IMR-90 (cell line): ENCODE measurements around the gene ADGRB3. TPM values are rescaled to one million over a fixed set of nuclear protein-coding genes. Genes with fewer than 3 reads are reported as not detected.

Experiments used
- ATAC-seq: fragments of 200-7000 bp; cut with Tn5 transposase; 2 replicates; pipeline ENCODE4 v1.9.1; 2020; ENCODE audit warnings: low read depth, mild to moderate bottlenecking, moderate library complexity
- BruUV-seq: library from RNA; stranded (reverse); fragments of 400-500 nt; replicated peaks from 2 replicates; lab custom pipeline; 2021; lab: Mats Ljungman, UMichigan
- CTCF ChIA-PET: fragments of 300-600 bp; formaldehyde crosslinking; extraction: SDS; loops from one replicate; lab custom pipeline; 2021; ENCODE audit warnings: antibody characterized with exemption; lab: Yijun Ruan, JAX
- POLR2A ChIA-PET: fragments of 300-600 bp; sonication (Branson Sonifier 250); formaldehyde crosslinking; loops from one replicate; lab custom pipeline; 2022; ENCODE audit warnings: antibody characterized with exemption; ENCODE audit not compliant: unreplicated experiment; lab: Charles Lee
- DNase-seq: peaks from one replicate; pipeline ENCODE4 v3.0.0; 2013
- H2AFZ ChIP-seq: replicated peaks from 2 replicates; pipeline ENCODE3; 2013; ENCODE audit warnings: low read length, mild to moderate bottlenecking; ENCODE audit not compliant: poor library complexity
- H2AK5ac ChIP-seq: 2 replicates; pipeline ENCODE4 v1.6.1; 2013; ENCODE audit warnings: low read depth, low read length, inconsistent platforms
- H2AK9ac ChIP-seq: replicated peaks from 2 replicates; pipeline ENCODE3; 2013; ENCODE audit warnings: mild to moderate bottlenecking, low read depth, low read length, moderate library complexity; ENCODE audit not compliant: poor library complexity
- H2BK120ac ChIP-seq: 2 replicates; pipeline ENCODE4 v1.6.1; 2013; ENCODE audit warnings: low read depth, low read length, inconsistent platforms
- H2BK15ac ChIP-seq: 3 replicates; pipeline ENCODE4 v1.6.1; 2013; ENCODE audit warnings: low read depth, low read length, inconsistent platforms
- H2BK20ac ChIP-seq: 2 replicates; pipeline ENCODE4 v1.6.1; 2013; ENCODE audit warnings: low read depth, mild to moderate bottlenecking, inconsistent platforms, low read length, moderate library complexity
- H2BK5ac ChIP-seq: 2 replicates; pipeline ENCODE4 v1.6.1; 2013; ENCODE audit warnings: mild to moderate bottlenecking, low read depth, low read length, inconsistent platforms; ENCODE audit not compliant: poor library complexity, severe bottlenecking
- H3K14ac ChIP-seq: replicated peaks from 2 replicates; pipeline ENCODE4 v1.6.1; 2013; ENCODE audit warnings: low read depth, low read length, inconsistent platforms
- H3K18ac ChIP-seq: 2 replicates; pipeline ENCODE4 v1.6.1; 2013; ENCODE audit warnings: low read depth, low read length, control low read depth
- H3K23ac ChIP-seq: 2 replicates; pipeline ENCODE4 v1.6.1; 2013; ENCODE audit warnings: low read depth, low read length, inconsistent platforms
- H3K27ac ChIP-seq: 2 replicates; pipeline ENCODE4 v1.5.1; 2013; ENCODE audit warnings: mild to moderate bottlenecking, control low read depth, low read length; ENCODE audit not compliant: insufficient read depth
- H3K27me3 ChIP-seq: 2 replicates; pipeline ENCODE4 v1.6.1; 2013; ENCODE audit warnings: low read length; ENCODE audit not compliant: control insufficient read depth, insufficient read depth
- H3K36me3 ChIP-seq: 2 replicates; pipeline ENCODE4 v1.6.1; 2013; ENCODE audit warnings: low read length, mixed read lengths; ENCODE audit not compliant: control insufficient read depth, insufficient read depth
- H3K4ac ChIP-seq: 2 replicates; pipeline ENCODE4 v1.6.1; 2013; ENCODE audit warnings: low read depth, low read length, inconsistent platforms
- H3K4me1 ChIP-seq: 2 replicates; pipeline ENCODE4 v1.6.1; 2013; ENCODE audit warnings: low read length, mixed read lengths; ENCODE audit not compliant: control insufficient read depth, insufficient read depth
- H3K4me2 ChIP-seq: 2 replicates; pipeline ENCODE4 v1.6.1; 2013; ENCODE audit warnings: low read depth, mild to moderate bottlenecking, control low read depth, low read length, moderate library complexity
- H3K4me3 ChIP-seq: 2 replicates; pipeline ENCODE4 v1.5.1; 2013; ENCODE audit warnings: low read depth, mild to moderate bottlenecking, control low read depth, low read length, moderate library complexity; ENCODE audit not compliant: insufficient read depth
- H3K56ac ChIP-seq: 2 replicates; pipeline ENCODE4 v1.6.1; 2013; ENCODE audit warnings: low read length, inconsistent platforms; ENCODE audit not compliant: insufficient read depth; ENCODE audit errors: extremely low read depth
- H3K79me1 ChIP-seq, 2 experiments: 2 replicates each; pipeline ENCODE4 v1.6.1; 2013; ENCODE audit warnings: low read length in 2 of 2, inconsistent platforms in 1 of 2, low read depth in 1 of 2
- H3K9ac ChIP-seq: 2 replicates; pipeline ENCODE4 v1.6.1; 2013; ENCODE audit warnings: low read depth, low read length, control low read depth
- H3K9me1 ChIP-seq: 2 replicates; pipeline ENCODE4 v1.6.1; 2013; ENCODE audit warnings: low read length, inconsistent platforms; ENCODE audit not compliant: insufficient read depth
- H3K9me3 ChIP-seq: 2 replicates; pipeline ENCODE4 v1.6.1; 2013; ENCODE audit warnings: low read length; ENCODE audit not compliant: control insufficient read depth, insufficient read depth
- H4K20me1 ChIP-seq: 2 replicates; pipeline ENCODE4 v1.6.1; 2013; ENCODE audit warnings: low read length, inconsistent platforms; ENCODE audit not compliant: insufficient read depth
- H4K5ac ChIP-seq: 2 replicates; pipeline ENCODE4 v1.6.1; 2013; ENCODE audit warnings: mild to moderate bottlenecking, low read depth, low read length, control low read depth
- H4K8ac ChIP-seq, 2 experiments: 2 replicates each; pipeline ENCODE4 v1.6.1; 2013; ENCODE audit warnings: low read depth in 2 of 2, low read length in 2 of 2, control low read depth in 1 of 2, inconsistent platforms in 1 of 2
- H4K91ac ChIP-seq: 2 replicates; pipeline ENCODE4 v1.6.1; 2013; ENCODE audit warnings: low read depth, low read length, inconsistent platforms; ENCODE audit not compliant: insufficient read depth
- BHLHE40 ChIP-seq: fragments of 150-350 bp; IDR thresholded peaks from 2 replicates; pipeline ENCODE4 v1.6.1; 2016; ENCODE audit warnings: mild to moderate bottlenecking, low read depth, low read length
- CEBPB ChIP-seq: IDR thresholded peaks from 2 replicates; pipeline ENCODE4 v1.6.1; 2012; ENCODE audit warnings: low read depth, low read length, improper control_type of control experiment
- CHD1 ChIP-seq: IDR thresholded peaks from 2 replicates; pipeline ENCODE4 v1.6.1; 2012; ENCODE audit warnings: low read depth, low read length, improper control_type of control experiment
- FOS ChIP-seq: fragments of 150-350 bp; IDR thresholded peaks from 2 replicates; pipeline ENCODE4 v1.6.1; 2016; ENCODE audit warnings: low read depth, low read length
- MAFK ChIP-seq: IDR thresholded peaks from 2 replicates; pipeline ENCODE4 v1.6.1; 2012; ENCODE audit warnings: low read depth, low read length, improper control_type of control experiment
- MAZ ChIP-seq: IDR thresholded peaks from 2 replicates; pipeline ENCODE4 v1.6.1; 2012; ENCODE audit warnings: low read depth, mild to moderate bottlenecking, low read length, improper control_type of control experiment, moderate library complexity, borderline replicate concordance
- MXI1 ChIP-seq: IDR thresholded peaks from 2 replicates; pipeline ENCODE4 v1.6.1; 2012; ENCODE audit warnings: low read depth, mild to moderate bottlenecking, low read length, moderate library complexity, borderline replicate concordance
- NFE2L2 ChIP-seq: fragments of 150-350 bp; IDR thresholded peaks from 2 replicates; pipeline ENCODE4 v1.6.1; 2016; ENCODE audit warnings: low read depth, mild to moderate bottlenecking, low read length
- POLR2A ChIP-seq: IDR thresholded peaks from 2 replicates; pipeline ENCODE4 v1.6.1; 2012; ENCODE audit warnings: mild to moderate bottlenecking, low read depth, low read length
- RAD21 ChIP-seq: IDR thresholded peaks from 2 replicates; pipeline ENCODE4 v1.6.1; 2012; ENCODE audit warnings: low read length, improper control_type of control experiment
- RCOR1 ChIP-seq: IDR thresholded peaks from 2 replicates; pipeline ENCODE4 v1.6.1; 2012; ENCODE audit warnings: mild to moderate bottlenecking, low read length, improper control_type of control experiment; ENCODE audit not compliant: insufficient replicate concordance
- RFX5 ChIP-seq: IDR thresholded peaks from 2 replicates; pipeline ENCODE4 v1.8.0; 2012; ENCODE audit warnings: low read depth, mild to moderate bottlenecking, low read length, moderate library complexity
- SMC3 ChIP-seq: fragments of 150-350 bp; IDR thresholded peaks from 2 replicates; pipeline ENCODE4 v1.6.1; 2016; ENCODE audit warnings: low read depth, mild to moderate bottlenecking, antibody characterized with exemption, low read length, moderate library complexity
- WGBS, 2 experiments: methylation state at CpG; one replicate each; pipeline versions ENCODE4 v1.1.5 to v1.1.7; 2013; ENCODE audit warnings: missing lambda C conversion rate in 2 of 2; ENCODE audit not compliant: insufficient read length in 1 of 2; ENCODE audit errors: extremely low coverage in 2 of 2; 5-methylcytosine and 5-hydroxymethylcytosine counted together
- dilution Hi-C: fragments of 300-500 bp; cut with HindIII; formaldehyde crosslinking; loops from one replicate; pipeline ENCODE4 v1.14.3; 2018; ENCODE audit warnings: low sequenced_read_pairs; ENCODE audit not compliant: unreplicated experiment
- in situ Hi-C: fragments of 300-500 bp; cut with MboI; formaldehyde crosslinking; loops from 3 replicates; pipeline ENCODE4 v1.14.3; 2019; ENCODE audit warnings: low sequenced_read_pairs, inconsistent platforms, mixed read lengths
- intact Hi-C: fragments of 100-400 bp; cut with micrococcal nuclease; formaldehyde crosslinking; loops from 2 replicates; pipeline ENCODE4 v1.10.0; 2022
- polyA plus RNA-seq, 3 experiments: library from polyadenylated mRNA; depleted of rRNA; stranded (reverse); fragments of >200 nt; gene quantifications; 2 replicates each; pipeline ENCODE4 v1.2.3, GENCODE V29; 2012; ENCODE audit warnings: low replicate concordance in 1 of 3
- total RNA-seq: library from RNA; depleted of rRNA; stranded (reverse); fragments of >200 nt; gene quantifications from 2 replicates; pipeline ENCODE4 v1.2.3, GENCODE V29; 2012
- TF ChIP-seq, protein P1 (sequence below): fragments of 150-350 bp; IDR thresholded peaks from 2 replicates; pipeline ENCODE4 v1.6.1; 2016; ENCODE audit warnings: low read depth, mild to moderate bottlenecking, low read length, moderate library complexity, borderline replicate concordance
- TF ChIP-seq, protein P2 (sequence below): fragments of 150-350 bp; IDR thresholded peaks from 2 replicates; pipeline ENCODE4 v1.6.1; 2017; ENCODE audit warnings: mild to moderate bottlenecking, antibody characterized with exemption, low read length, low read depth
- TF ChIP-seq, protein P3 (sequence below): conservative IDR thresholded peaks from 2 replicates; pipeline ENCODE4 v1.5.1; 2012; ENCODE audit warnings: mild to moderate bottlenecking, low read depth, low read length, improper control_type of control experiment

Gene ADGRB3
- total and polyA plus RNA-seq, 2 of the 4 experiments (the other 2 are of a cell fraction): not detected

DNA sequence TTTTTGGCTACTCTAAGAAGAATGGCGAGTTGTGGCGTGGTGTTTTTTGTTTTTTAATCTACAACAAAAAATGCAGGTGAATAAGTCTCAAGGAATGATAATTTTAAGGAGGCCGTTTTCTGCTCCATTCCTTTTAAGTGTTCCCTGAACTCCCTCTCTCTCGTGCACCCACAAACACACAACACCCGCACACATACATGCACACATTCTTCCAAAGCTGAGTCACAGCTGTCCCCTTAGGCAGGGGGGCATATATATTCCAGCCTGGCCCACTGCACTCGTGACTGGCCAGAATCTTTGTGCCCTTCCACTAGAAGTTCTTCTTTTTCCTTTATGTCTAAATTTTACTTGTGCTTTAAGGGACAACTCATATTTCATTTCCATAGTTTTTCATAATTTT is 756.0 kb downstream of the ADGRB3 start:
- whole genome bisulfite sequencing, 2 experiments: no CpG with 5 or more reads among the region's 6 CpGs
- BruUV-seq: no TSS peak
- ChIA-PET CTCF (no interaction called here), POLR2A (no interaction called here)
- H3K9ac ChIP-seq: no peak overlapping the region
- H3K18ac ChIP-seq: no peak overlapping the region
- H3K4me1 ChIP-seq: no peaks in the 10 kb centered on the region
- H2AK9ac ChIP-seq: no peak overlapping the region
- H2BK15ac ChIP-seq: no peak overlapping the region
- H3K56ac ChIP-seq: no peak overlapping the region
- no peak overlapping the region for H2BK120ac ChIP-seq
- DNase-seq (no peak), ATAC-seq (no peak)
- H4K20me1 ChIP-seq: no peaks in the 10 kb centered on the region
- in situ Hi-C loops: no loop called here
- H3K27ac ChIP-seq: no peak overlapping the region
- H3K9me3 ChIP-seq: no peaks in the 10 kb centered on the region
- intact Hi-C loops: no loop called here
- H3K36me3 ChIP-seq: no peaks in the 10 kb centered on the region
- dilution Hi-C loops: no loop called here
- no peak overlapping the region for H3K23ac ChIP-seq
- H4K8ac ChIP-seq: no peak overlapping the region
- H2BK20ac ChIP-seq: no peak overlapping the region
- H3K4me2 ChIP-seq: no peak overlapping the region
- no peak overlapping the region for H2AFZ ChIP-seq
- no peak for TF ChIP-seq MXI1
- no peak for TF ChIP-seq MAZ
- TF ChIP-seq BHLHE40: no peak
- no peak for TF ChIP-seq POLR2A
- TF ChIP-seq CHD1: no peak
- TF ChIP-seq, protein P1, sequence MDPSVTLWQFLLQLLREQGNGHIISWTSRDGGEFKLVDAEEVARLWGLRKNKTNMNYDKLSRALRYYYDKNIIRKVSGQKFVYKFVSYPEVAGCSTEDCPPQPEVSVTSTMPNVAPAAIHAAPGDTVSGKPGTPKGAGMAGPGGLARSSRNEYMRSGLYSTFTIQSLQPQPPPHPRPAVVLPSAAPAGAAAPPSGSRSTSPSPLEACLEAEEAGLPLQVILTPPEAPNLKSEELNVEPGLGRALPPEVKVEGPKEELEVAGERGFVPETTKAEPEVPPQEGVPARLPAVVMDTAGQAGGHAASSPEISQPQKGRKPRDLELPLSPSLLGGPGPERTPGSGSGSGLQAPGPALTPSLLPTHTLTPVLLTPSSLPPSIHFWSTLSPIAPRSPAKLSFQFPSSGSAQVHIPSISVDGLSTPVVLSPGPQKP: no peak
- TF ChIP-seq, protein P2, sequence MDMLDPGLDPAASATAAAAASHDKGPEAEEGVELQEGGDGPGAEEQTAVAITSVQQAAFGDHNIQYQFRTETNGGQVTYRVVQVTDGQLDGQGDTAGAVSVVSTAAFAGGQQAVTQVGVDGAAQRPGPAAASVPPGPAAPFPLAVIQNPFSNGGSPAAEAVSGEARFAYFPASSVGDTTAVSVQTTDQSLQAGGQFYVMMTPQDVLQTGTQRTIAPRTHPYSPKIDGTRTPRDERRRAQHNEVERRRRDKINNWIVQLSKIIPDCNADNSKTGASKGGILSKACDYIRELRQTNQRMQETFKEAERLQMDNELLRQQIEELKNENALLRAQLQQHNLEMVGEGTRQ: no peak
- TF ChIP-seq CEBPB: no peak
- no peak for TF ChIP-seq RAD21
- no peak for TF ChIP-seq NFE2L2
- no peak for TF ChIP-seq SMC3
- TF ChIP-seq, protein P3, sequence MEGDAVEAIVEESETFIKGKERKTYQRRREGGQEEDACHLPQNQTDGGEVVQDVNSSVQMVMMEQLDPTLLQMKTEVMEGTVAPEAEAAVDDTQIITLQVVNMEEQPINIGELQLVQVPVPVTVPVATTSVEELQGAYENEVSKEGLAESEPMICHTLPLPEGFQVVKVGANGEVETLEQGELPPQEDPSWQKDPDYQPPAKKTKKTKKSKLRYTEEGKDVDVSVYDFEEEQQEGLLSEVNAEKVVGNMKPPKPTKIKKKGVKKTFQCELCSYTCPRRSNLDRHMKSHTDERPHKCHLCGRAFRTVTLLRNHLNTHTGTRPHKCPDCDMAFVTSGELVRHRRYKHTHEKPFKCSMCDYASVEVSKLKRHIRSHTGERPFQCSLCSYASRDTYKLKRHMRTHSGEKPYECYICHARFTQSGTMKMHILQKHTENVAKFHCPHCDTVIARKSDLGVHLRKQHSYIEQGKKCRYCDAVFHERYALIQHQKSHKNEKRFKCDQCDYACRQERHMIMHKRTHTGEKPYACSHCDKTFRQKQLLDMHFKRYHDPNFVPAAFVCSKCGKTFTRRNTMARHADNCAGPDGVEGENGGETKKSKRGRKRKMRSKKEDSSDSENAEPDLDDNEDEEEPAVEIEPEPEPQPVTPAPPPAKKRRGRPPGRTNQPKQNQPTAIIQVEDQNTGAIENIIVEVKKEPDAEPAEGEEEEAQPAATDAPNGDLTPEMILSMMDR: no peak
- no peak for TF ChIP-seq RCOR1
- no peak for TF ChIP-seq MAFK
- no peak for TF ChIP-seq FOS
- no peak for TF ChIP-seq RFX5
- H4K5ac ChIP-seq: no peak overlapping the region
- no peak overlapping the region for H3K14ac ChIP-seq
- no peak overlapping the region for H2BK5ac ChIP-seq
- H2AK5ac ChIP-seq: no peak overlapping the region
- H3K79me1 ChIP-seq: no peaks in the 10 kb centered on the region
- no peaks in the 10 kb centered on the region for H3K27me3 ChIP-seq
- no peak overlapping the region for H3K4me3 ChIP-seq
- no peak overlapping the region for H3K4ac ChIP-seq
- H3K9me1 ChIP-seq: no peaks in the 10 kb centered on the region
- H4K91ac ChIP-seq: no peak overlapping the region
